Measurements from ENCODE around the gene SERPINC1.
"Not testable (repeated sequence)": the region's sequence is repeated elsewhere in the genome, so short reads cannot be mapped to it uniquely, and the experiment has no call there.

SERPINC1 gene

GRCh38 chr1:173917149-173917548, at the start of gene SERPINC1:
Gene SERPINC1 (minus strand): TSS chr1:173917327. CDS start chr1:173917259, 68 bp downstream.
- DNase-seq (ENCODE audit: extremely low read depth in 1 of 2, low read depth in 1 of 2): no peak

GRCh38 chr1:173965896-173966295, 48.8 kb upstream of the SERPINC1 start:
- DNase-seq (ENCODE audit: extremely low read depth in 1 of 2, low read depth in 1 of 2): not testable (repeated sequence)

DNA sequence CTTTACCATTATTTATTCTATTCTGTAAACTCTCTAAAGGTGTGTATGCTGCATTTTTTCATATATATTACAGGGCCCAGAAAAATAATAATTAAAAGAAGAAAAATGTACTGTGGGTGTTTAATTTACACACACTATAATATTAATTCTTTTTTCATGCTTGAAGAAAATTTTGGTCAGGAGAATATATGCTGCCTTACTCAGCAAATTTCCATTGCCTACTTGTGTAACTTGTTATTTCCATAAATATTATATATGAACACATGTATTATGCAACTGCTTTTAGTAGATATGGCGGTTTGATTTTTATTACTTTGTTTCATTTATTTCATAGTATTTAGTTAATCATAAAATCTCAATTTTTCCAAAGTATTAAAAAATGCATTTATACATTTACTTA, 46.4 kb upstream of the SERPINC1 start:
- no peak for DNase-seq (ENCODE audit: extremely low read depth in 1 of 2, low read depth in 1 of 2)

DNA sequence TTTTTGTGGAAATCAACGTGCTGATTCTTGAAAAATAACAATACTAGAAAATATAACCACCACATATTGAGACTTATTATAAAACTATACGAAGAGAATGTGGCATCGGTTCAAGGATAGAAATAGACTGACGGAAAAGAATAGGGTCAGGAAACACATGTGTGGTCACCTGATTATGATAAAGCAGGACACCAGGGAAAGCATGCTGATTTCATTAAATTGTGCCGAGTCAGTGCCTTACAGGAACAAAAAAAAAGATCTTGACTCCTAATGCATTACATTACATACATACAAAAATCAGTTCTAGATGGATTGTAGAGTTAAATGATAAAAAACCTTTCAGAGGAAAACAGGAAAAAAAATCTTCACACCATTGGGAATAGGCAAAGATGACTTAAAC, 43.5 kb upstream of the SERPINC1 start:
- DNase-seq (ENCODE audit: extremely low read depth in 1 of 2, low read depth in 1 of 2): no peak

GRCh38 chr1:173954179-173954578, 37.1 kb upstream of the SERPINC1 start:
- DNase-seq (ENCODE audit: extremely low read depth in 1 of 2, low read depth in 1 of 2): no peak

- no peak for DNase-seq (ENCODE audit: extremely low read depth in 1 of 2, low read depth in 1 of 2)
Measured at GRCh38 chr1:173948594-173948993, 31.5 kb upstream of the SERPINC1 start.

DNA sequence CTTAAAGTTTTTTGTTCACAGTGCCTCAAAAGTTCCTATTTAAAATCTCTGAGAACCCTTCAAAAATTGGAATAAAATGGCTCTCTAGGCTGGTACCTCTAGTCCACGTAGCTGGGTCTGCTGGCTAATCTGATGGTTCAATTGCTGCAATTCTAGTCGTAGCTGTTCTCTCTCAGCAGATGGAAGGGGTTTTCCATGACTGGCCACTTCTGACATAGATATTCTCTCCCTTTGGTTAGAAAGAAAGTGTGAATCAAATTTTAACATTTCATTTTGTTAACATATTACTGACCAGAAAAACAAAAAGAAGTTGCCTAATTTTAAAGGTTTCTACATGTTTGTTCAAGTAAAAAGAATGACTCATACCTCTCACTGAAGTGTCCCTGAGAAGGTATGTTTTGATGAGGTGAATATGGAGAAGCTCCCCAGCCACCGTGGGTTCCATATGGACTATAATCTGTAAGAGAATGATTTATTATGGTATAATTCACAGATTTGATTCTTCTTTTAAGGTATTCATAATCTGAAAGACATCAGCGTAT, 29.3 kb upstream of the SERPINC1 start:
- DNase-seq (ENCODE audit: extremely low read depth in 1 of 2, low read depth in 1 of 2): no peak

DNA sequence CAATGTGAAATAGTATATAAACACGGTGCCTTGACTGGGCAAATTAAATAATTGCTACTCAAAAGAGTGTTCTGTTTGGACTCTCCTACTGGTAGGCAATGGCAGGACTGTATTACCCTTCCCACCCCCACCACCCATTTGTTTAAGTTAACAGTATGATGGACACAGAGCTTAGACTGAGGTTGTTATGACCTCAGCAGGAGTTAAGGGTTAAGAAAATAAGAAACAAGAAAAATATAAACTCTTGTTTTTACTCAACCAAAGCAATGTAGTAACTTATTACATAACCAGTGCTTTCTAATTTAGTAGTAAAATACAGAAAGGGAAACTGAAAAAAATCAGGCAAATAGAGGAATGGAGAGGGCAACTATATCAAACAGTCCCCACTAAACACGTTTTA, 19.9 kb upstream of the SERPINC1 start:
- no peak for DNase-seq (ENCODE audit: extremely low read depth in 1 of 2, low read depth in 1 of 2)

- no peak for DNase-seq (ENCODE audit: extremely low read depth in 1 of 2, low read depth in 1 of 2)
Measured at GRCh38 chr1:173934440-173934839, 17.3 kb upstream of the SERPINC1 start.

GRCh38 chr1:173930541-173930940, 13.4 kb upstream of the SERPINC1 start:
- not testable (repeated sequence) for DNase-seq (ENCODE audit: extremely low read depth in 1 of 2, low read depth in 1 of 2)

GRCh38 chr1:173925306-173926242, 8.4 kb upstream of the SERPINC1 start:
- DNase-seq (ENCODE audit: extremely low read depth in 1 of 2, low read depth in 1 of 2): no peak

GRCh38 chr1:173920861-173921260, 3.7 kb upstream of the SERPINC1 start:
- no peak for DNase-seq (ENCODE audit: extremely low read depth in 1 of 2, low read depth in 1 of 2)

GRCh38 chr1:173917635-173918493, 737 bp upstream of the SERPINC1 start:
- DNase-seq (ENCODE audit: extremely low read depth in 1 of 2, low read depth in 1 of 2): no peak

DNA sequence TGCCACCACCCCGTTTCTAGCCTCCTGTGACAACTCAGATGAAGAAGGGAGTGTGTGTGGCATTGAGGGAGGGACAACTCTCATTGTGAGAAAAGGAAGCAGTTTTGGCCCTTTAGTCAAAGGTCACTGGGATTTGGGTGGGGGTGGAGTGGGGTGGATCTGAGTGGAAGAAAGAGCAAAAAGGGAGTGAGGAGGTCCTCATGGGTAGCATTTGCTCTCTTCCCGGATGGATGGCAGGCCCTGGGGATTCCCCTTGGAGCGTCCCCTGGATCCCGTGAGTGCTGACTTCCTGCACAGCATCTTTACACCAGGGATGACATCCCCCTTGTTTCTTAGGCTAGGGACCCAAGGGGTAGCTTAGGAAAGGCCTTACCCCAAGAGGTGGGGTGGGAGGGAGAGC, 460 bp downstream of the SERPINC1 start:
- no peak for DNase-seq (ENCODE audit: extremely low read depth in 1 of 2, low read depth in 1 of 2)

- no peak for DNase-seq (ENCODE audit: extremely low read depth in 1 of 2, low read depth in 1 of 2)
Measured at GRCh38 chr1:173915596-173915995, 1.5 kb downstream of the SERPINC1 start.

GRCh38 chr1:173914366-173914871, 2.7 kb downstream of the SERPINC1 start:
- DNase-seq (ENCODE audit: extremely low read depth in 1 of 2, low read depth in 1 of 2): no peak

DNA sequence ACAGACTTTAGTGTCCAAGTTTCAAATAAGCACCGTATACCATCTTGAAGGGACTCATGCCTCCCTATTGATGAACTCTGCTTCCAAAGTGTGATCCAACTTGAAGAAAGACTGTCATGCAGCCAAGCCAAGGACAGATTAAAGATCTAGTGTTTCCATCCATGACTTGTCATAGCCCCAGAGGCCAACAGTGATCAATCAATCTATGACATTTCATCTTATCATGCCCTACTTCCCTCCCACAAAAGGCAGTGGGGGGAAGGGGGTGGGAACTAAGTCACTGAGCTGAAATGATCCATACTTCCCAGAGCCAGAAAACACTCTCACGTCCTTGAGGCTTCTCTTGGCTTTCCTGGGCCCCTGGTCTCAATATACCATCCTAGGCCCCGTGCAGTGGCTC, 4.0 kb downstream of the SERPINC1 start:
- no peak for DNase-seq (ENCODE audit: extremely low read depth in 1 of 2, low read depth in 1 of 2)

GRCh38 chr1:173903827-173904531, 13.1 kb downstream of the SERPINC1 start:
- no peak for DNase-seq (ENCODE audit: extremely low read depth in 1 of 2, low read depth in 1 of 2)

DNA sequence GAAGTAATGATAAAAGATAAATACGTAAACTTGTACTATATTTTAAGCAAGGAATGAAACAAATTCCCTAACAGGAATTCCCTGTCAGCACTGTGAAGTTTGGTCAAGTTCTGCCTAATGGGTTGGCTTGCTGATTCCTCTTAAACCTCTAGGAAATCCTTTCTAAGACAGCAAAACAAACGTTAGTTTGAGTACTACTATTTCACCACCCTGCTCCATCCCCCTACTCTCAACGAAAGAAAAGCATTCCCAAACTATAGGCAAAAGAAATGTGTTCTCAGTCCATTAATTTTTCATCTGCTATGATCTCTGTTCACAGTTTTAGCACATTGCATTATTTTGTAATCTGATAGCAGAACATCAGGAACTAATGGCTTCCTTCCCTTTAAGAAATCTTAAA, 16.1 kb downstream of the SERPINC1 start:
- no peak for DNase-seq (ENCODE audit: extremely low read depth in 1 of 2, low read depth in 1 of 2)

GRCh38 chr1:173900427-173900826, 16.7 kb downstream of the SERPINC1 start:
- no peak for DNase-seq (ENCODE audit: extremely low read depth in 1 of 2, low read depth in 1 of 2)

DNA sequence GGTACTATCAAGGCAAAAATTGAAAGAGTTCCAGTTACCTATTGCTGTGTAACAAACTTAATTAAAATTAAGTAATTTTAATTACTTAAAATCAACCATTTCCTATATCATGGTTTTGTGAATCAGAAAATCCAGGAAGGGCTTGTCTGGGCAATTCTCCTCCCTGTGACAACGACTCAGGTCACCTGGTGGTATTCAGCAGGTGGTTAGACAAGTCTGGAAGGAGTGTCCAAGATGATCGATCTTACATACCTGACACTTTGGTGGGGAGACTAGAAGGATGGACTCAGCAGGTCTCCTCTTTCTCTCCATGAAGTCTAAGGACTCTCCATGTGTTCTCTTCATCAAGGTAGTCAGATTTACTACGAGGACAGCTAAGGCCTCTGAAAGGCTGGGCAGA, 22.9 kb downstream of the SERPINC1 start:
- DNase-seq (ENCODE audit: extremely low read depth in 1 of 2, low read depth in 1 of 2): no peak

Measured in activated CD8-positive, alpha-beta memory T cell treated with anti-CD3 and anti-CD28 coated beads for 1 hour (primary cell).